ENCODE data around the gene TLX2.
A peak's percentile ranks its signal among the peaks of the same experiment; 100 is the strongest.

The TLX2 gene

DNA sequence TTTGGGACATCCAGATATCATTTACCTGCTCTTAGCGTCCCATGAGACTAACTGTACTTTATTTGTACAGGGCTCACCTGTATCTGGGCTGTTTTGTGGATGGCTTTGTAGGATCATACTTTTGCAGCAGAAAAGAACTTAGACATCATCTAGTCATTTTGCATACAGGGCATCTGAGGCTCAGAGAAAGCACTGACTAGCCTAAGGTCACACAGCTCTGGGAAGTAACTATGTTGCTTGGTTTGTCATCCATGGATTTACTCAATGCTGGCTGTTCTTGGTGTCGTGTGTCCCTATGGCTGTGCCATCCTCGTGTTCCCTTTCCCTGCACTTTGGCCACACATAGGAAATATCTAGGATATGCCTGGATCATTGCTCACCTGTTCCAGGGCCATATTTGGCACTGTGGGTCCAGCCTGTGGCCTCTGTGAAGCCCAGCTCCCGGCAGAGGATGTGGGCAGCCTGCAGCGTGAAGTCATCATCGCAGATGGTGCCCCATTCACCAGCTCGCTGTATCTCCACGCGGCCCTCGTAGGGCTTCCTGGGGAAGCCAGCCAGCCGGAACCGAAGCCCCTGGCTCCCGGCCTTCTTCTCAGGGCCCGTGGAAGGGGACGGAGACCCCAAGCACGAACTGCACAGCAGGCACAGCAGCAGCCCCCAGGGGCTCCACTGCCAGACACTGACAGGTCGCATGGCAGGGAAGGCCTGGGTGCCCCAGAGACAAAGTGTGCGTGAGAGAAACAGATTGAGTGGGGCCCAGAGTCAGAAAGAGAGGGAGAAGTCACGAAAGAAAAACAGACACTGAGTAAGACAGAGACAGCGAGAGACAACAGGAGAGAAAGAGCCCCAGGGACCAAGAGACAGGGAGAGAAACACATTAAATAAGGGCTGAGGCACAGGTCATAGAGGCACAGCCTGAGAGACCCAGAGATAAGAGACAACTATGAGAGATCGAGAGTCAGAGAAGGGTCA lies 38.0 kb downstream of the TLX2 start:
- in situ Hi-C loops (cut with MboI; ENCODE audit: low pct_unique_long_range_greater_than_20kb, low sequenced_read_pairs, unreplicated experiment), result no loop called here
- DNase-seq (ENCODE audit: low spot score), result peak; percentile 55
- TF ChIP-seq, protein P1, sequence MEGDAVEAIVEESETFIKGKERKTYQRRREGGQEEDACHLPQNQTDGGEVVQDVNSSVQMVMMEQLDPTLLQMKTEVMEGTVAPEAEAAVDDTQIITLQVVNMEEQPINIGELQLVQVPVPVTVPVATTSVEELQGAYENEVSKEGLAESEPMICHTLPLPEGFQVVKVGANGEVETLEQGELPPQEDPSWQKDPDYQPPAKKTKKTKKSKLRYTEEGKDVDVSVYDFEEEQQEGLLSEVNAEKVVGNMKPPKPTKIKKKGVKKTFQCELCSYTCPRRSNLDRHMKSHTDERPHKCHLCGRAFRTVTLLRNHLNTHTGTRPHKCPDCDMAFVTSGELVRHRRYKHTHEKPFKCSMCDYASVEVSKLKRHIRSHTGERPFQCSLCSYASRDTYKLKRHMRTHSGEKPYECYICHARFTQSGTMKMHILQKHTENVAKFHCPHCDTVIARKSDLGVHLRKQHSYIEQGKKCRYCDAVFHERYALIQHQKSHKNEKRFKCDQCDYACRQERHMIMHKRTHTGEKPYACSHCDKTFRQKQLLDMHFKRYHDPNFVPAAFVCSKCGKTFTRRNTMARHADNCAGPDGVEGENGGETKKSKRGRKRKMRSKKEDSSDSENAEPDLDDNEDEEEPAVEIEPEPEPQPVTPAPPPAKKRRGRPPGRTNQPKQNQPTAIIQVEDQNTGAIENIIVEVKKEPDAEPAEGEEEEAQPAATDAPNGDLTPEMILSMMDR (IDR thresholded peaks at IDR 0.05; ENCODE audit: extremely low read depth, insufficient read depth, missing control alignments), result no peak

DNA sequence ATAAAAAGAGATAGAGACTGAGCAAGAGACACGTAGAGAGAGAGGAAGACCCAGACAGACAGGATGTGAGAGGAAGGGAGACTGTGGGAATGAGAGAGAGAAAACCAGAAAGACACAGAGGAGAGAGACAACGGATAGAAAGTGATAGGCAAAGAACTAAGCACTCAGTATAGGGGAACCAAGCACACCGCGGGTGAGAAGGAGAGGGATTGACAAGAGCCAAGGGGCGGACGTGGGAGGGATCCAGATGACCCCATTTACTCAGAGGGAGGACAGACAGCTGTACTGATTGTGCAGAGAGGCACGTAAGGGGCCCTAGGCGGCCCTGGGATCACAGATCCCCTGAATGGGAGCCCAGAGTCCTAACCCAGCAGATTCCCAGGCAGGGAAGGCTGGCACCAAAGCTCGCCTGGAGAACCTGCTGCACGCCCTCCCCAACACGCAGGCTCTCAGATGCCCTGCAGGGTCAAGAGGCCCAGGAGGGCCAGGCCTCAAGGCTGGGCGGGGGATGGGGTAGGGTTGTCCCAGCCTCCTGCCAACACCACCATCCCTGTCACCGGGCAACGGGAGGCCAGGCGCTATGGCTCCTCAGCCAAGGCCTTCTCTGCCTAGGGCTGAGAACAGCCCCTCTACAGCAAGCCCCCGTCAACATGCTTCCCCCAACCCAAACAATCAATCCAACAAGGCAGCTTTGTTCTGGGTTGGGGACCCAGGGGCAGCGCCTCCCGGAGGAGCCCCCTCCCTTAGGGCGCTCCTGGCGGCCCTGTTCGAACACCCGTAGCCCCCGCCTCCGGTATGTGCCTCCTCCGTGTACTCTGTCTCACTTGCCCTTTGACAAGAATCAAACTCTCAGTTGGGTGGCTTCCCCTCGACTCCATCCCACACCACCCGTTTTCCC lies 38.9 kb downstream of the TLX2 start:
- TF ChIP-seq, protein P1 (IDR thresholded peaks at IDR 0.05; ENCODE audit: extremely low read depth, insufficient read depth, missing control alignments), result no peak
- peak; percentile 65 for DNase-seq (ENCODE audit: low spot score)
- in situ Hi-C loops (cut with MboI; ENCODE audit: low pct_unique_long_range_greater_than_20kb, low sequenced_read_pairs, unreplicated experiment), result no loop called here

DNA sequence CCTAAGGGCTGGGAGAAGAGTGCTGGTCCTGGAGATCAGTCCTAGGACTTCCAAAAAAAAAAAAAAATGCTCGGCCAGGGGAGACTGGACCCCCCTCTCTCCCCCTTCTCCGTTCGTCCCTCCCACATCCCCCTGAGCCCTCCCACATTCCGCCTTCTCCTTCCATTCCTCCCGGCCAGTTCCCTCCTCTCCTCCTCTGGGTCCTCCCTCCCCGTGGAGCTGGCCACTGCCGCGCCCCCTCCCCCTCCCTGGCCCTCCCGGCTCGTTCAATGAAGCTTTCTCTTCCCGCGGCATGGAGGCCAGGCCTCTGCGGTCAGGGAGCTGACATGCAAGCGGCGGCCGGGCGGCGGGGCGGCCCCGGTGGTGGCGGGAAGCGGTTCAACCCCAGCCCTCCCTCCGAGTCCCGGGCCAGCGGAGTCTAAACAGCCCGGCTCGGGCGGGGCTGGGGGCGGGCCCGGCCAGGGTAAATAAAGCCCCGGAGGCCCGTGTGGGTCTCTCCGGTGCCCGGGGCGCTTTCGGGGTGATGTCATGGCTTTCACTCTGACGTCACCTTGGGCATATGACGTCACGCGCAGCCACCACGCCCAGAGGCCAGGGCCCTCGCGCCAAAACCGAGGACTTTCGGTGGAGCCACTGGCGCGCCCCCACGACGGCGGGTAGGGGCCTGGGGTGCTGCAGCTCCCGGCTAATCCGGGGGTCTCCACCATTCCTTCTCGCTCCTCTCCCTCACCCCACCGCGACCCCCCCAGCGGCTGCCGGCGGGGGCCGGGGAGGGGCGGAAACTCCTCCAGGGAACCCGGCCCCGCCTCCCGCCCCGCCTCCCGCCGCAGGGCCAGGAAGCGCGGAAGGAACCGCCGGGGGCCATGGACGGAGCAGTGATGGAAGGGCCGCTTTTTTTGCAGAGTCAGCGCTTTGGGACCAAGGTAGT lies 39.9 kb downstream of the TLX2 start, which contains the start of the genes DOK1 and LOXL3:
Gene DOK1, plus strand, starts transcription at position 829 of the 928 bp plus-strand sequence. Its CDS starts 35 bp downstream, at position 864.
Gene LOXL3, minus strand, starts transcription at position 51 of the 928 bp plus-strand sequence. CDS start 1,308 bp downstream, outside the sequence.
- TF ChIP-seq, protein P1 (IDR thresholded peaks at IDR 0.05; ENCODE audit: extremely low read depth, insufficient read depth, missing control alignments), result no peak
- DNase-seq (ENCODE audit: low spot score), result peak; percentile 94
- in situ Hi-C loops (cut with MboI; ENCODE audit: low pct_unique_long_range_greater_than_20kb, low sequenced_read_pairs, unreplicated experiment), result no loop called here

DNA sequence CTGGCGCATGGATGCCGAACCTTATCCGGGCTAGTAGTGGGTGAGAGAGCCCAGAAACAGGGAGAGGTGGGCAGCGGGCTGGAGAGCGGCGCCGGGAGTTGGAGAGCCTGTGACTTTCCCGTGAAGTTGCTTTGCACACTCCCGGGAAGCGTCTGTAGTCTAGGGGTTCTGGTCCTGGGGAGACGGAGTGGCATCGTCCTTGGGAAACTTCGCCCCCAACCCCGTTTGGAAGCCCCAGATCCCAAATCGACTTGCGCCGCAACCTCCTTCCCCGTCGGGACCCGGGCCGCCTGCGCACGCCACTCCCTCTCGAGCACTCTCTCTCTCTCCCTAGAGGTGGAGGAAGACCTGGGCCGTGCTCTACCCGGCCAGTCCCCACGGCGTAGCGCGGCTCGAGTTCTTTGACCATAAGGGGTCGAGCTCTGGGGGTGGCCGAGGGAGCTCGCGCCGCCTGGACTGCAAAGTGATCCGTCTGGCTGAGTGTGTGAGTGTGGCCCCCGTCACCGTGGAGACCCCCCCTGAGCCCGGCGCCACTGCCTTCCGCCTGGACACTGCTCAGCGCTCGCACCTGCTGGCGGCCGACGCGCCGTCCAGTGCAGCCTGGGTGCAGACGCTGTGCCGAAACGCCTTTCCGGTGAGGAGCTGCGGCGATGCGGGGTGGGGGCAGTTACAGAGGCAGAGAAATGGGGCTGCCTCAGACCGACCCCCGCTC lies 40.7 kb downstream of the TLX2 start:
- in situ Hi-C loops (cut with MboI; ENCODE audit: low pct_unique_long_range_greater_than_20kb, low sequenced_read_pairs, unreplicated experiment), result no loop called here
- DNase-seq (ENCODE audit: low spot score), result peak; percentile 70
- TF ChIP-seq, protein P1 (IDR thresholded peaks at IDR 0.05; ENCODE audit: extremely low read depth, insufficient read depth, missing control alignments), result no peak

DNA sequence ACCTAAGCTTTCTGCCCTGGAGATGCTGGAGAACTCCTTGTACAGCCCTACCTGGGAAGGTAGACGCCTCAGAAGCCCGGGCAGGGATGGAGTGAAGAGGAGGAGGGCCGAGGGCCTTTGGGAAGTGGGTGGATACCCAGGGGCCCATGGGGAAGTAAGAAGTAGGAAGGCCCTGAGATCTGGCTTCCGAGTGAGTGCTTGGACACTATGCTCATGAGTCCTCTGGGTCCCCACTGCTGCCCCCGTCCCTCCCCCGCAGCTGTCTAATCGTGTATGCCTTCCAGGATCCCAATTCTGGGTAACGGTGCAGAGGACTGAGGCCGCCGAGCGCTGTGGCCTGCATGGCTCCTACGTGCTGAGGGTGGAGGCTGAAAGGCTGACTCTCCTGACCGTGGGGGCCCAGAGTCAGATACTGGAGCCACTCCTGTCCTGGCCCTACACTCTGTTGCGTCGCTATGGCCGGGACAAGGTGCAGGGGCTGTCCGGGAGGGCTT lies 41.4 kb downstream of the TLX2 start:
- no peak for DNase-seq (ENCODE audit: low spot score)
- TF ChIP-seq, protein P1 (IDR thresholded peaks at IDR 0.05; ENCODE audit: extremely low read depth, insufficient read depth, missing control alignments), result no peak
- in situ Hi-C loops (cut with MboI; ENCODE audit: low pct_unique_long_range_greater_than_20kb, low sequenced_read_pairs, unreplicated experiment), result no loop called here
